HG02798 (cell line): Measurements from ENCODE around the gene TVP23C.

Experiments
- ATAC-seq: cut with Tn5 transposase; IDR thresholded peaks from one replicate; pipeline ENCODE4 v1.9.1; 2021; ENCODE audit warnings: mild to moderate bottlenecking; ENCODE audit not compliant: unreplicated experiment, poor library complexity

TVP23C gene

GRCh38 chr17:15467592-15467991 lies 95.7 kb downstream of the TVP23C start, which contains the start of gene CDRT4:
CDRT4 (minus strand) TSS chr17:15467621; CDS start chr17:15440238, 27,383 bp downstream.
- no peak for ATAC-seq

DNA sequence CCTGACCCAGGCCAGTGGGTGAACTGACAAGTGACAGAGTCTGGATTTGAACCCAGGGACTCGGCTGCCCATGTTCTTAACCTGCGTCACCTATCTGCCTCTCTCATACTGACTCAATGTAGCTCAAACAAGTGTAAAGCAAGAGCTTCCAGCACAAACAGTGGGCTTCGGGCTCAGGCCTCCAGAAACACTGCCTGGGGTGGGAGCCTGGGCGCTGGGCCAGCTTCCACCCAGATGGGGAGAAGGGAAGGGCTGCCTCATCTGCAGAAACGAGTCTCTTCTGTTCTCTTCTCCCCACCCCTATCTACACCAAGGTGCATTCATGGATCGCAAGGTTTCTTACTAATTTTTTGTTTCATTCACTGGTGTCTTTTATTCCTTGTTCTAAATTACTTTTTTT lies 97.2 kb downstream of the TVP23C start:
- no peak for ATAC-seq

DNA sequence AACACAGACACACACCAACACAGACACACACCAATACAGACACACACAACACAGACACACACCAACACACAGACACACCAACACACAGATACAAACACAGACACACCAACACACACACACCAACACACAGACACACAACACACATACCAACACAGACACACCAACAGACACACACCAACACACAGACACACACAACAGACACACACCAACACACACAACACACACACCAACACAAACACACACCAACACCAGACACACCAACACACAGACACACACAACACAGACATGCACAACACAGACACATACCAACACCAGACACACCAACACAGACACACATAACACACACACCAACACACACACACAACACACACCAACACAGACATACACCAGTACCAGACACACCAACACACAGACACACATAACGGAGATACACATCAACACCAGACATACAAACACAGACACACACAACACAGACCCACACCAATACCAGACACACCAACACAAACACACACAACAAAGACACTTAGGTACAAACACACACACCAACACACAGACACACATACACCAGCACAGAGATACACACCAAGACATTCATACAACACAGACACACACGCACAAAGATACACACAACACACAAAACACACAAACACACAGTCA lies 98.1 kb downstream of the TVP23C start:
- no peak for ATAC-seq

- no peak for ATAC-seq
These were observed 98.9 kb downstream of the TVP23C start for GRCh38 chr17:15464231-15464985.

DNA sequence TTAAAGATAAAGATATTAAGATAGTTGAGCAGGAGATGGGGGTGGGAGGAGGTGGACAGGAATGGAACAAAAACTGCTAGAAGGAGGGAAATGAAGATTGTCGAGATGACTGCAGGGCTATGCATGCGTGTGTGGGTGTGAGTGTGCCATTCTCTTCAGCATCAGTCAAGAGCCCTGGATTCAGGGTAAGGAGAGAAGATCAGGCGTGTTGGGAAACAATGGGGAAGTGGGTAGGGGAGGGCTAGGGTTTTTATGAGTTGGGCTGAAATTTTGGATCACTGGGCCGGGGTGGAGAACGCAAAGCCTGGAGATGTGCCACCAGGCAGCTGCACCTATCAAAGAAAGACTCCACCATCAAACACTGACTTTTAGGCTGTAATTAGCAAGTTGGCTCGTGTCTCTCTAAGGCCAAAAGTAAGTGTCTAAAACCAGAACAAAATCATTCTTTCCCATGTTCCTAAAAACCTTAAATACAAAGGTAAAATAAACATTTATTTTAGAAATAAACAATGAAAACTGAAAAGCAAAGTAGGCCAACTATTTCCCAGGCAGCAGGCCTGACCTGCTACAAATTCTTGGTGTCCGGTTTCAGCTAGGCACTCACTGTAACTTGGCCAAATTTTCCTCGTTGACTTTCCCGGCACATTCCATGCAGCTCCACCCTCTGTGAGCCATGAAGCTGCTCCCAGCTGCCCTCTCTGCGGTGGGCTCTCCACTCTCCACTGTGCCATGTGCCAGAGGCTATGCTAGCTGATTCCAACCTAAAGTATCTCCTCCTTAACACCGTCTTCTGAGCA lies 100.1 kb downstream of the TVP23C start:
- no peak for ATAC-seq

DNA sequence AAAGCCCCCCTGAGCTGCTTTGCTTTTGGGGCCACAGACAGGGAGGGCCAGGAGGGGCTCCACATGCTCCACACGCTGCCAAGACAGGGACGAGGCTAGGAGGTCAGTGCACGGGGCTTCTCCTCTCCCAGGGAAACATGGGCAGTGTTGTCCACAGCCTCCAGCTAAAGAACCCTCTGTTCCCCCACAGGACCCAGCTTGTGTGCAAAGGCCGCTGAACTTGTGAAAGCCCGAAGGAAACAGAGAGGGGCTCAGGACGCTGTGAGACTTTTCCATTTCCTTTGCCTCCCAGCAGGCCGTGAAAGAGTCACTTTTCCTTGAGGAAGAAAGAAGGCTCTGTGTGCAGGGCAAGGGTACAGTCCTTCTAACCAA lies 105.6 kb downstream of the TVP23C start:
- ATAC-seq, result no peak

- ATAC-seq, result no peak
These were observed 106.1 kb downstream of the TVP23C start for GRCh38 chr17:15456972-15457722.

- ATAC-seq, result no peak
These were observed 106.8 kb downstream of the TVP23C start for GRCh38 chr17:15456496-15456895.

DNA sequence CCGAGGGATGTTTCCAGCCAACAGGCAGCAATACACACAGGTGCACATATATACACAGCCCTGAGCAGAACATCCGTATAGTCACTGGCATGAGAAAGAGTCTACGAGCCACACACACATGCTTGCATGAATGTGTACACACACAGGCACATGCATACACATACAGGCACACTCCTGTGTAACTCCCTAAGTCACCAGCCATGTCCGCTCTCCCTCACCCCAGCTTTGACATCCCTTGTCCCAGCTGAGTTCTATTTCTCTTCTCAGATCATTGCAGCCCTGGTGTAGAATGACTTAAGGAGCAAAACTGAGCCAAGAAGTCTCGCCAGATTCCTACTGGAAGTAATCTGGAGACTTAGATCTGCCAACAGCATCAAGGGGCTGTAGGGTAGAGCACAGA lies 108.9 kb downstream of the TVP23C start:
- no peak for ATAC-seq

DNA sequence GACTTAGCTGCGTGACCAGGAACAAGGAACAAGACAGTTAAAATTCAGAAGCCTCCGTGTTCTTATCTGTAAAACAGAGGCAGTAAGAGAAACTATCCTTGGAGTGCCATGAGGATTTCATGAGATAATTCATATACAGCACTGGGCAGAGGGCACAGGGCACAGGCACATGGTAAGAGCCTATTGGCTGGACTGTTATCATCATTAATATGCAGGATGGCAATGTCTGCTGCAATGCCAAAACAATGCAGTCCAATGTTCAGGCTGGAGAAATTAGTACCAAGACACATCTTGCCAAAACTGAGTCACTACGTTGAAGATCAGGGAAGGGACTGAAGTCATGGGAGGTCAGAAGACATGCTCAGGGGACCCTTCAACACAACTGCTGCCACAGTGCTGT lies 109.5 kb downstream of the TVP23C start:
- ATAC-seq, result no peak

DNA sequence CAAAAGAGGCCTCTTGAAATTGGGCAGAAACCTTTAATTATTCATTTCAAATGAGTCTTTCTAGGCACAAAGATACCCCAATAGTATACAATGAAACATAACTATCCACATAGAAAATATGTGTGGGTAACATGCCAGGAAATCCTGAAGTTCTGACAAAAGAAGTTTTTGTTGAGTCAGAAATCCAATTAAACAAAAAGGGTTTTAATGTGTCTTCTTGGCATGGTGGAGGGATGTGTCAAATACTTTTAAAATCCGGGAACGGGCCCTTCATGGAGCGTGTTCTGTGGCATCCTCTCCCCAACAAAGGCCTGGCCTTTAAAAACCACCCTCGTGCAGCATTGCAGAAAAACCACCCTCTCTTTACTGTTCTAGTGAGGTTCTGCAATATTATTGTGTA lies 110.0 kb downstream of the TVP23C start:
- no peak for ATAC-seq

DNA sequence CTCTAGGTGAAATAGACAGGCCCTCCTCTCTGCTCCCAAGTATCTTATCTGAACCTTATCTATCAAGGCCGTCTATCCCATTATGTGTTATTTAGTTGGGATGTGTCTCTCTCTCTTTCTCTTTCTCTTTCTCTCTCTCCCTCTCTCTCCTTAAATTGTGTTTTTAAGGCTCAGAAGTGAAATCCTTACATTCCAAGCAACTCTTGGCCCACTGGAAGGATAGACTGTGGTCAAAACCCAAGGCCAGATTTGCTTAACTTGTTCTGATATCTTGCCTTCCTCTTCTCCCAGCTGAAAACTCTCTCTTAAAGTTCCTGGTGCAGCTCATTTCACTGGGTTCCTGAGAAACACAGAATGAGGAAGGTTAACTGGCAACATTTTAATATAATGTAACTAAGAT lies 110.5 kb downstream of the TVP23C start:
- ATAC-seq, result no peak
